ENCODE results near the gene CTSE. TPM values are rescaled to one million over a fixed set of nuclear protein-coding genes. Genes with fewer than 3 reads are reported as not detected.
"Not testable (repeated sequence)": the region's sequence is repeated elsewhere in the genome, so short reads cannot be mapped to it uniquely, and the experiment has no call there.

The CTSE gene
- total RNA-seq, 2 donors from 2014 or later, result 0.15 to 0.42 TPM

DNA sequence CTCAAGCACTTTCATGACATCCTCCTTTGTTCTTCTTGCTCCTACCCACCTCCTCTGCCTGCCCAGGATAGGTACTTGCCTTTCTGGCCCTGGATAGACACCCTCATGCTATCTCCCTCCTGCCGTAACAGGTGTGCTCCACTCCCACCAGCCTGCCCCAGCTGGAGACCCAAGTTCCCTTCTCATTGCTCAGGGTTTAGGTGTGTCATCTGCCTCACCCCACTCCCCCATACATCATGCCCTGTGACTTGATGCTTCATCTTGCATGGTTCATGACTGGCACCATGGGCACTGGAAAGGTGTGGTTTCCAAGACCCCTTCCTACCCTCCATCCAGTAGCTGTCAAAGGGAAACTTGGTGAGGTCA, 35.2 kb upstream of the CTSE start:
- no peak overlapping the region for H3K4me3 ChIP-seq (ENCODE audit: low read length)
- H3K4me1 ChIP-seq (ENCODE audit: control insufficient read depth, insufficient read depth, low read length), result no peaks in the 10 kb centered on the region
- Mint-ChIP-seq H3K36me3 (ENCODE audit: low read depth) (peaks cover 4% of the 10 kb centered on the region), H3K4me1 (no peaks in the 10 kb centered on the region), H3K4me3 (no peak overlapping the region), H3K9me3 (peaks cover 16% of the 10 kb centered on the region), H3K27ac (no peak overlapping the region), H3K27me3 (ENCODE audit: insufficient read depth) (peaks cover 2% of the 10 kb centered on the region)
- peaks cover 7% of the 10 kb centered on the region for H3K9me3 ChIP-seq (ENCODE audit: control insufficient read depth, low read length)
- H3K27me3 ChIP-seq (ENCODE audit: control insufficient read depth, insufficient read depth, low read length, poor library complexity, severe bottlenecking), result no peaks in the 10 kb centered on the region
- peak; percentile 11 for DNase-seq
- 83 to 98% methylated on average over 1 of the region's 1 CpG for WGBS, 2 experiments (ENCODE audit: insufficient coverage in 1 of 2, insufficient read length in 1 of 2)
- TF ChIP-seq, protein P1, sequence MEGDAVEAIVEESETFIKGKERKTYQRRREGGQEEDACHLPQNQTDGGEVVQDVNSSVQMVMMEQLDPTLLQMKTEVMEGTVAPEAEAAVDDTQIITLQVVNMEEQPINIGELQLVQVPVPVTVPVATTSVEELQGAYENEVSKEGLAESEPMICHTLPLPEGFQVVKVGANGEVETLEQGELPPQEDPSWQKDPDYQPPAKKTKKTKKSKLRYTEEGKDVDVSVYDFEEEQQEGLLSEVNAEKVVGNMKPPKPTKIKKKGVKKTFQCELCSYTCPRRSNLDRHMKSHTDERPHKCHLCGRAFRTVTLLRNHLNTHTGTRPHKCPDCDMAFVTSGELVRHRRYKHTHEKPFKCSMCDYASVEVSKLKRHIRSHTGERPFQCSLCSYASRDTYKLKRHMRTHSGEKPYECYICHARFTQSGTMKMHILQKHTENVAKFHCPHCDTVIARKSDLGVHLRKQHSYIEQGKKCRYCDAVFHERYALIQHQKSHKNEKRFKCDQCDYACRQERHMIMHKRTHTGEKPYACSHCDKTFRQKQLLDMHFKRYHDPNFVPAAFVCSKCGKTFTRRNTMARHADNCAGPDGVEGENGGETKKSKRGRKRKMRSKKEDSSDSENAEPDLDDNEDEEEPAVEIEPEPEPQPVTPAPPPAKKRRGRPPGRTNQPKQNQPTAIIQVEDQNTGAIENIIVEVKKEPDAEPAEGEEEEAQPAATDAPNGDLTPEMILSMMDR (conservative IDR thresholded peaks at IDR 0.05), result no peak
- no peaks in the 10 kb centered on the region for H3K36me3 ChIP-seq (ENCODE audit: control insufficient read depth, insufficient read depth, low read length)
- no peak overlapping the region for H3K27ac ChIP-seq (ENCODE audit: low read depth, low read length)
- no peak overlapping the region for H3K9ac ChIP-seq (ENCODE audit: extremely low read depth, low read length, poor library complexity, severe bottlenecking)

DNA sequence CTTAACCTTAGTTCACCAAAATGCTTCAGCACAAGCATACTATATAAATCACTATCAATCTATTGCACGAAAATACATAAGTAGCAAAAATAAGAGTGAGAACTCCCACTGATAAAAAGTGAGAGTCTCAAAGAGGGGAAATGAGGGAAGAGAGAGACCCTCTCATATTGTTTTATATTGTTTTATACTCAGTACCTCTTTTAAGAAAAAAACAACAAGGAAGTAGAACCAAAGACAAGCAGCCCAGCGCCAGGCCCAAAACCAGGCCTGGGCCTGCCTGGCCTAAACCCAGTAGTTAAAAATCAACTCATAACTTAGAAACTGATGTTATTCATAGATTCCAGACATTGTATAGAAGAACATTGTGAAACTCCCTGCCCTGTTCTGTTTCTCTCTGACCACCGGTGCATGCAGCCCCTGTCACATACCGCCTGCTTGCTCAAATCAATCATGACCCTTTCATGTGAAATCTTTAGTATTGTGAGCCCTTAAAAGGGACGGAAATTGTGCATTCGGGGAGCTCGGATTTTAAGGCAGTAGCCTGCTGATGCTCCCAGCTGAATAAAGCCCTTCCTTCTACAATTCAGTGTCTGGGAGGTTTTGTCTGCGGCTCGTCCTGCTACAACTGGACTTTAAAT, 34.7 kb upstream of the CTSE start:
- H3K27ac Mint-ChIP-seq; H3K4me1 Mint-ChIP-seq; H3K36me3 ChIP-seq (ENCODE audit: control insufficient read depth, insufficient read depth, low read length); H3K27me3 Mint-ChIP-seq (ENCODE audit: insufficient read depth); H3K4me1 ChIP-seq (ENCODE audit: control insufficient read depth, insufficient read depth, low read length); H3K27ac ChIP-seq (ENCODE audit: low read depth, low read length); H3K9me3 ChIP-seq (ENCODE audit: control insufficient read depth, low read length); DNase-seq; H3K9ac ChIP-seq (ENCODE audit: extremely low read depth, low read length, poor library complexity, severe bottlenecking); H3K4me3 ChIP-seq (ENCODE audit: low read length); H3K4me3 Mint-ChIP-seq; H3K27me3 ChIP-seq (ENCODE audit: control insufficient read depth, insufficient read depth, low read length, poor library complexity, severe bottlenecking); H3K36me3 Mint-ChIP-seq (ENCODE audit: low read depth): not testable (repeated sequence)
- peaks cover 17% of the 10 kb centered on the region for H3K9me3 Mint-ChIP-seq
- 88 to 100% methylated on average over 1 to 6 of the region's 9 CpGs for WGBS, 2 experiments (ENCODE audit: insufficient coverage in 1 of 2, insufficient read length in 1 of 2)

DNA sequence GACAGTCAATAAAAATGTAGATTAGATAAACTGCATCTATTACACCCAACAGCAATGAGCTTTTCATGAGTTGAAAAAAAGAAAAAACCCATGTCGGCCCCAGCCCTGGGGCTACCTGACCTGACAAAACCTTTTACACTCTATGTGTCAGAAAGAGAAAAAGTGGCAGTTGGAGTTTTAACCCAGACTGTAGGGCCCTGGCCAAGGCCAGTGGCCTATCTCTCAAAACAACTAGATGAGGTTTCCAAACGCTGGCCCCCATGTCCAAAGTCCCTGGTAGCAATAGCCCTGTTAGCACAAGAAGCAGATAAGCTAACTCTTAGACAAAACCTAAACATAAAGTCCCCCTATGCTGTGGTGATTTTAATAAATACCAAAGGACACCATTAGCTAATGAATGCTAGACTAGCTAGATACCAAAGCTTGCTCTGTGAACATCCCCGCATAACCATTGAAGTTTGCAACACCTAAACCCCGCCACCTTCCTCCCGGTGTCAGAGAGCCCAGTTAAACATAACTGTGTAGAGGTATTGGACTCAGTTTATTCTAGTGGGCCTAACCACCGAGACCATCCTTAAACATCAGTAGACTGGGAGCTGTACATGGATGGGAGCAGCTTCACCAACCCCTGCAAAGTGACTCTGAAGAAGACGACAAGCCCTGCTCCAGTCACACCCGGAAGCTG, 32.1 kb upstream of the CTSE start:
- H3K4me3 ChIP-seq (ENCODE audit: low read length); H3K9me3 Mint-ChIP-seq; H3K9me3 ChIP-seq (ENCODE audit: control insufficient read depth, low read length); H3K36me3 Mint-ChIP-seq (ENCODE audit: low read depth); H3K27me3 ChIP-seq (ENCODE audit: control insufficient read depth, insufficient read depth, low read length, poor library complexity, severe bottlenecking); DNase-seq; H3K9ac ChIP-seq (ENCODE audit: extremely low read depth, low read length, poor library complexity, severe bottlenecking); H3K27ac ChIP-seq (ENCODE audit: low read depth, low read length); H3K27ac Mint-ChIP-seq; H3K4me1 Mint-ChIP-seq; H3K27me3 Mint-ChIP-seq (ENCODE audit: insufficient read depth); H3K4me1 ChIP-seq (ENCODE audit: control insufficient read depth, insufficient read depth, low read length); H3K4me3 Mint-ChIP-seq; H3K36me3 ChIP-seq (ENCODE audit: control insufficient read depth, insufficient read depth, low read length): not testable (repeated sequence)
- 91 to 95% methylated on average over 7 to 8 of the region's 8 CpGs for WGBS, 2 experiments (ENCODE audit: insufficient coverage in 1 of 2, insufficient read length in 1 of 2)

DNA sequence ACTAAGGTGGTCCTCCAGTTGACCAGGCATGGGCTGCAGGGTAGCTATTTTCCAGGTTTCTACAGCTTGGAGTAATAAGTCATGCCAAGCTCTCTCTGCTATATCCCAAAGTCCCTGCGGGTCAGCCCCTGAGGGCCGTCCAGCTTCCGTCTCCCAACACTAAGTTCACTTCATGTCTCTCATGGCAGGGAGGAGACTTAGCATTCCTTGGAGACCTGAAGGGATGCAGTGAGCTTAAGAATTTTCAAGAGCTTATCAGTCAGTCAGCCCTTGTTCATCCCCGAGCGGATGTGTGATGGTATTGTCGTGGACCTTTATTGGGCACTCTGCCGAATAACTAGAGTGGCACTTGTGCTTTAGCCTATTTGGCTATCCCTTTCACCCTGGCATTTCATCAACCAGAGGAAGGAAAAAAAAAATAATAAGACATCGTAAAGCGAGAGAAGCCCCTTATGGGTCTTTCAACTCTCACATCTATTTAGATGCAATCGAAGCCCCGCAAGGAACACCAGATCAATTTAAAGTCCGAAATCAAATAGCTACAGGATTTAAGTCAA, 31.5 kb upstream of the CTSE start:
- WGBS, 2 experiments (ENCODE audit: insufficient coverage in 1 of 2, insufficient read length in 1 of 2), result 97 to 100% methylated on average over 7 to 12 of the region's 12 CpGs
- not testable (repeated sequence) for H3K9ac ChIP-seq (ENCODE audit: extremely low read depth, low read length, poor library complexity, severe bottlenecking); H3K27ac ChIP-seq (ENCODE audit: low read depth, low read length); H3K27ac Mint-ChIP-seq; H3K4me1 Mint-ChIP-seq; H3K4me3 ChIP-seq (ENCODE audit: low read length); H3K9me3 Mint-ChIP-seq; H3K36me3 ChIP-seq (ENCODE audit: control insufficient read depth, insufficient read depth, low read length); H3K4me3 Mint-ChIP-seq; H3K9me3 ChIP-seq (ENCODE audit: control insufficient read depth, low read length); H3K27me3 Mint-ChIP-seq (ENCODE audit: insufficient read depth); H3K27me3 ChIP-seq (ENCODE audit: control insufficient read depth, insufficient read depth, low read length, poor library complexity, severe bottlenecking); H3K4me1 ChIP-seq (ENCODE audit: control insufficient read depth, insufficient read depth, low read length); H3K36me3 Mint-ChIP-seq (ENCODE audit: low read depth)
- DNase-seq, result peak; percentile 30

DNA sequence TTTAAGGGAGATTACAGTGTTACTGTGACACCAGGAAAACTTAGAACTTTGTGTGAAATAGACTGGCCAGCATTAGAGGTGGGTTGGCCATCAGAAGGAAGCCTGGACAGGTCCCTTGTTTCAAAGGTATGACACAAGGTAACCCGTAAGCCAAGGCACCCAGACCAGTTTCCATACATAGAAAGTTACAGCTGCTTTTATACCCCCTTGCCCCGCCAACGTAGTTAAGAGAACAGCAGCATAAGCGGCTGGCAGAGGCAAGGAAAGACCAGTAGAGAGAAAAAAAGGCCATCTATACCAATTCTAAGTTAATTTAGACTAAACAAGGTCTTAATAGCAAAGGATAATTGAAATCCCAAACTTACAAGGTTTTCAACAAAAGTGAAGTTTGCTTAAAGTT, 29.9 kb upstream of the CTSE start:
- H3K27me3 ChIP-seq (ENCODE audit: control insufficient read depth, insufficient read depth, low read length, poor library complexity, severe bottlenecking); H3K36me3 Mint-ChIP-seq (ENCODE audit: low read depth); H3K36me3 ChIP-seq (ENCODE audit: control insufficient read depth, insufficient read depth, low read length); H3K9me3 ChIP-seq (ENCODE audit: control insufficient read depth, low read length); H3K9ac ChIP-seq (ENCODE audit: extremely low read depth, low read length, poor library complexity, severe bottlenecking); H3K9me3 Mint-ChIP-seq; H3K27me3 Mint-ChIP-seq (ENCODE audit: insufficient read depth); H3K4me3 ChIP-seq (ENCODE audit: low read length); H3K4me1 Mint-ChIP-seq; H3K4me3 Mint-ChIP-seq; H3K27ac Mint-ChIP-seq; H3K27ac ChIP-seq (ENCODE audit: low read depth, low read length); H3K4me1 ChIP-seq (ENCODE audit: control insufficient read depth, insufficient read depth, low read length): not testable (repeated sequence)
- DNase-seq, result peak; percentile 7
- 98% methylated on average over 4 of the region's 4 CpGs; no CpG with 5 or more reads in 1 of the 2 experiments for WGBS, 2 experiments (ENCODE audit: insufficient coverage in 1 of 2, insufficient read length in 1 of 2)

DNA sequence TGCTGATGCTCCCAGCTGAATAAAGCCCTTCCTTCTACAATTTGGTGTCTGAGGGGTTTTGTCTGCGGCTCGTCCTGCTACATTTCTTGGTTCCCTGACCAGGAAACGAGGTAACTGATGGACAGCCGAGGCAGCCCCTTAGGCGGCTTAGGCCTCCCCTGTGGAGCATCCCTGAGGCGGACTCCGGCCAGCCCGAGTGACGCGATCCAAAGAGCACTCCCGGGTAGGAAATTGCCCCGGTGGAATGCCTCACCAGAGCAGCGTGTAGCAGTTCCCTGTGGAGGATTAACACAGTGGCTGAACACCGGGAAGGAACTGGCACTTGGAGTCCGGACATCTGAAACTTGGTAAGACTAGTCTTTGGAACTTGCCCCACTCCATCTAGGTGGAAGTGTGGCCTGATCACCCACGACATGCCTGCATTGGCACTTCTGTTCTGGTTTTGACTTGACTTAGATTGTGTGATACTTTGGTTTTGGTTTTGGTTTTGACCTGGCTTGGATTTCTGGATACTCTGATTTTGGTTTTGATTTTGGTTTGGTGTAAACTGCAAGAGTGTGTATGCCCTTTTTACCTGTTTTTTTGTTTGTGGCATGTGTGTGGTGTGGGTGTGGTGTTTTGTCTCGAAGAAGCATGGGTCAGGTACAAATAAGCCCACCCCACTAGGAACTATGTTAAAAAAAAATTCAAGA, 29.4 kb upstream of the CTSE start, which contains the start of gene RHEX:
TSS of gene RHEX (plus strand) at position 255 of the 692 bp plus-strand sequence. CDS start 44,656 bp downstream, outside the sequence.
- not testable (repeated sequence) for H3K4me1 Mint-ChIP-seq; H3K4me3 ChIP-seq (ENCODE audit: low read length); H3K36me3 ChIP-seq (ENCODE audit: control insufficient read depth, insufficient read depth, low read length); H3K9me3 Mint-ChIP-seq; H3K4me1 ChIP-seq (ENCODE audit: control insufficient read depth, insufficient read depth, low read length); H3K27me3 ChIP-seq (ENCODE audit: control insufficient read depth, insufficient read depth, low read length, poor library complexity, severe bottlenecking); H3K4me3 Mint-ChIP-seq; H3K9me3 ChIP-seq (ENCODE audit: control insufficient read depth, low read length); H3K27me3 Mint-ChIP-seq (ENCODE audit: insufficient read depth); H3K27ac Mint-ChIP-seq; H3K9ac ChIP-seq (ENCODE audit: extremely low read depth, low read length, poor library complexity, severe bottlenecking); H3K27ac ChIP-seq (ENCODE audit: low read depth, low read length); H3K36me3 Mint-ChIP-seq (ENCODE audit: low read depth)
- WGBS, 2 experiments (ENCODE audit: insufficient coverage in 1 of 2, insufficient read length in 1 of 2), result 85 to 93% methylated on average over 11 to 17 of the region's 17 CpGs
- peak; percentile 44 for DNase-seq
